Calu3 (cell line): ENCODE results near the gene MMP25. TPM values are rescaled to one million over a fixed set of nuclear protein-coding genes. Genes with fewer than 3 reads are reported as not detected.

Experiments used
- BruUV-seq: library from RNA; stranded (reverse); fragments of 400-500 nt; replicated peaks from 2 replicates; lab custom pipeline; 2021; lab: Mats Ljungman, UMichigan
- CTCF ChIA-PET: fragments of 300-600 bp; sonication (Branson Sonifier 250); formaldehyde crosslinking; loops from one replicate; lab custom pipeline; 2022; ENCODE audit warnings: antibody characterized with exemption; lab: Charles Lee
- DNase-seq: peaks from one replicate; pipeline ENCODE4 v3.0.0; 2022
- H3K27ac Mint-ChIP-seq: one replicate; pipeline ENCODE4 v1.8.0; 2022; ENCODE audit warnings: mixed read lengths; ENCODE audit not compliant: unreplicated experiment
- H3K27me3 Mint-ChIP-seq: one replicate; pipeline ENCODE4 v1.8.0; 2022; ENCODE audit warnings: mixed read lengths; ENCODE audit not compliant: unreplicated experiment
- H3K36me3 Mint-ChIP-seq: one replicate; pipeline ENCODE4 v1.8.0; 2022; ENCODE audit warnings: mild to moderate bottlenecking, moderate library complexity, mixed read lengths; ENCODE audit not compliant: insufficient read depth, unreplicated experiment
- H3K4me1 Mint-ChIP-seq: one replicate; pipeline ENCODE4 v1.8.0; 2022; ENCODE audit warnings: mild to moderate bottlenecking, low read depth, mixed read lengths; ENCODE audit not compliant: unreplicated experiment
- H3K4me3 Mint-ChIP-seq: one replicate; pipeline ENCODE4 v1.8.0; 2022; ENCODE audit warnings: mild to moderate bottlenecking, low read depth, moderate library complexity, mixed read lengths; ENCODE audit not compliant: unreplicated experiment
- H3K9me3 Mint-ChIP-seq: one replicate; pipeline ENCODE4 v1.8.0; 2022; ENCODE audit warnings: low read depth, mixed read lengths; ENCODE audit not compliant: unreplicated experiment
- CTCF ChIP-seq: fragments of 200-600 bp; IDR thresholded peaks from one replicate; pipeline ENCODE4 v1.8.0; 2022; ENCODE audit warnings: antibody characterized with exemption; ENCODE audit not compliant: unreplicated experiment
- intact Hi-C: fragments of 100-400 bp; cut with micrococcal nuclease; formaldehyde crosslinking; loops from one replicate; pipeline ENCODE4 v1.10.0; 2022; ENCODE audit not compliant: unreplicated experiment
- total RNA-seq: library from RNA; stranded (reverse); gene quantifications from 2 replicates; pipeline ENCODE4 v1.2.3, GENCODE V29; 2022

The MMP25 gene
- total RNA-seq, 1 experiment from 2014 or later: 0.31 TPM

- CTCF ChIA-PET: interaction anchor here (0.6 to 0.9 kb wide), 2 partner anchors 9 to 21 kb away, joined by 3 read pairs; no protein-coding TSS in a partner anchor
- Mint-ChIP-seq H3K27ac (no peak overlapping the region), H3K4me1 (peaks cover 30% of the 10 kb centered on the region), H3K27me3 (peaks cover 45% of the 10 kb centered on the region), H3K9me3 (no peaks in the 10 kb centered on the region), H3K4me3 (no peak overlapping the region), H3K36me3 (peaks cover 18% of the 10 kb centered on the region)
- TF ChIP-seq CTCF: no peak
- intact Hi-C loops: no loop called here
- no TSS peak for BruUV-seq
- no peak for DNase-seq
These were observed 50.0 kb downstream of the MMP25 start for GRCh38 chr16:3096362-3096761.

GRCh38 chr16:3097266-3097665 lies 50.9 kb downstream of the MMP25 start:
- Mint-ChIP-seq H3K4me3 (no peak overlapping the region), H3K27ac (no peak overlapping the region), H3K4me1 (peaks cover 30% of the 10 kb centered on the region), H3K36me3 (peaks cover 22% of the 10 kb centered on the region), H3K27me3 (peaks cover 36% of the 10 kb centered on the region), H3K9me3 (no peaks in the 10 kb centered on the region)
- intact Hi-C loops: no loop called here
- DNase-seq: no peak
- CTCF ChIA-PET: interaction anchor here (0.6 to 1.4 kb wide), 2 partner anchors 38 to 65 kb away, joined by 4 to 5 read pairs; no protein-coding TSS in a partner anchor
- no peak for TF ChIP-seq CTCF
- BruUV-seq: no TSS peak

DNA sequence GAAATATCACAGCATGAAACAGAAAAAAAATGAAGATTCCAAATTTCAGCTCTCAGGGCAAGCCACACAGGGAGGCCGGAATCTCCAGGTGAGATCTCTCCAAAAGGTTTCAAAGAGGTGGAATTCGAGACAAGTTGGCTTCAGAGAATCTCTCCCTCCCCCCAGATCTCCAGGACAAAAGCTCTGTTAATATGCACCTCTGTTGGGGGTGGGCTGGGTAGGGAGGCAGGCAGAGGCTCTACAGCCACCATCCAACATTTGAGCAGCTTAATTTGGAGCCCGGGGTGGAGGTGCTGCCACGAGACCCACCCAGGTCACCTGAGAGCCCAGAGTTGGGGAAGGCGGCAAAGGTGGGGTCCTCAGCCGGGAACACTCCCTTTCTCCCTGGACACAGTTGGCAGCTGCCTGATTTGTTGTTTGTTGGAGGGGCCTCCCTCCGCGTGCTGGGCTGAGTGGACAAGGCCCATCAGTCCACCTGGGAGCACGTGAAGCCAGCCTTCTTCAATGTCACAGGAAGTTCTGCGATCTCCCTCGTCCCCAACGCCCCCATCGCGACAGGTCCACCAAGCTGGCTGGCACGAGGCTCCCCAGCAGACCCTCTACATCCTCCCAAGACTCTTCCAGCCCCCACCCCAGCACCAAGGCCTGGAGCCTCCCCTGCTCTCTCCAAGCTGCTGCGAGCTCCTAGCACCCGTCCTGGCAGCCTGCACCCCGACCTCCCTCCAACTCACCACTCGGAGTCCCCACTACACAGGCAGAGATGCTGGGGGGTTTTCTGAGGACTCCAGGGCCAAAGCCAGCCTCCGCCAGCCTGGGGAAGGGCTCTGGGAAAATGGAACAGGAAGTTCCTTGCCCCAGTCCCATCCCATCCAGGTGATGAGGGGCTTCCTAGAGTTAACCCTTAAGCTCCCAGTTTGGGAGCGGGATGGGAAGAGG lies 52.4 kb downstream of the MMP25 start, which contains the start of gene ZSCAN10:
Gene ZSCAN10, minus strand, starts transcription at position 836 of the 936 bp plus-strand sequence. CDS start 6,357 bp downstream, outside the sequence.
- no peak for DNase-seq
- Mint-ChIP-seq H3K27ac (peak within 1 kb of the TSS; percentile 53), H3K4me1 (peaks cover 30% of the 10 kb centered on the region), H3K36me3 (peaks cover 23% of the 10 kb centered on the region), H3K9me3 (no peaks in the 10 kb centered on the region), H3K4me3 (peak within 1 kb of the TSS; percentile 70), H3K27me3 (peaks cover 30% of the 10 kb centered on the region)
- BruUV-seq: no TSS peak
- intact Hi-C loops: no loop called here
- CTCF ChIA-PET: interaction anchor here (0.6 to 1.4 kb wide), 6 partner anchors 14 to 764 kb away, joined by 3 to 10 read pairs (median 4); no protein-coding TSS in a partner anchor
- no peak for TF ChIP-seq CTCF

GRCh38 chr16:3099395-3099731 lies 53.0 kb downstream of the MMP25 start:
- intact Hi-C loops: no loop called here
- CTCF ChIA-PET: no interaction called here
- Mint-ChIP-seq H3K27me3 (peaks cover 30% of the 10 kb centered on the region), H3K9me3 (no peaks in the 10 kb centered on the region), H3K36me3 (peaks cover 23% of the 10 kb centered on the region), H3K4me3 (no peak overlapping the region), H3K4me1 (peaks cover 30% of the 10 kb centered on the region), H3K27ac (no peak overlapping the region)
- BruUV-seq: no TSS peak
- TF ChIP-seq CTCF: no peak
- no peak for DNase-seq
